Endodermal cell (in vitro differentiated cells): ENCODE measurements around the gene UBE2J1. TPM values are rescaled to one million over a fixed set of nuclear protein-coding genes. Genes with fewer than 3 reads are reported as not detected.

Experiments
- DNase-seq: peaks from one replicate; pipeline ENCODE4 v3.0.0-alpha.2; 2017
- H3K27ac ChIP-seq: 2 replicates; pipeline ENCODE4 v1.5.1; 2013; ENCODE audit warnings: mild to moderate bottlenecking, low read depth, low read length, moderate library complexity
- H3K27me3 ChIP-seq: 2 replicates; pipeline ENCODE4 v1.6.1; 2013; ENCODE audit warnings: mild to moderate bottlenecking, low read length, moderate library complexity; ENCODE audit not compliant: insufficient read depth, control insufficient read depth, poor library complexity, severe bottlenecking
- H3K36me3 ChIP-seq: 2 replicates; pipeline ENCODE4 v1.7.0; 2013; ENCODE audit warnings: mild to moderate bottlenecking, low read length, moderate library complexity; ENCODE audit not compliant: control insufficient read depth, insufficient read depth
- H3K4me1 ChIP-seq: one replicate; pipeline ENCODE4 v1.7.0; 2013; ENCODE audit warnings: low read length; ENCODE audit not compliant: control insufficient read depth, insufficient read depth
- H3K4me3 ChIP-seq: 2 replicates; pipeline ENCODE4 v1.5.1; 2013; ENCODE audit warnings: mild to moderate bottlenecking, low read length, moderate library complexity
- H3K9ac ChIP-seq: 2 replicates; pipeline ENCODE4 v1.6.1; 2013; ENCODE audit warnings: mild to moderate bottlenecking, low read length, moderate library complexity; ENCODE audit not compliant: poor library complexity, severe bottlenecking; ENCODE audit errors: extremely low read depth
- H3K9me3 ChIP-seq: 2 replicates; pipeline ENCODE4 v1.6.1; 2013; ENCODE audit warnings: mild to moderate bottlenecking, low read length, moderate library complexity; ENCODE audit not compliant: control insufficient read depth
- H3K27ac Mint-ChIP-seq: 2 replicates; pipeline ENCODE4 v1.8.0; 2020; ENCODE audit warnings: mixed read lengths
- H3K27me3 Mint-ChIP-seq: 2 replicates; pipeline ENCODE4 v1.8.0; 2021; ENCODE audit warnings: mild to moderate bottlenecking, mixed read lengths; ENCODE audit not compliant: insufficient read depth
- H3K36me3 Mint-ChIP-seq: 2 replicates; pipeline ENCODE4 v1.8.0; 2020; ENCODE audit warnings: low read depth, mixed read lengths
- H3K4me1 Mint-ChIP-seq: 2 replicates; pipeline ENCODE4 v1.8.0; 2020; ENCODE audit warnings: mixed read lengths
- H3K4me3 Mint-ChIP-seq: 2 replicates; pipeline ENCODE4 v1.8.0; 2020; ENCODE audit warnings: mild to moderate bottlenecking, moderate library complexity, mixed read lengths
- H3K9me3 Mint-ChIP-seq: 2 replicates; pipeline ENCODE4 v1.8.0; 2020; ENCODE audit warnings: mild to moderate bottlenecking, mixed read lengths
- CTCF ChIP-seq: fragments of 200-600 bp; sonication (generic); conservative IDR thresholded peaks from 2 replicates; pipeline ENCODE4 v1.5.0; 2021; ENCODE audit warnings: antibody characterized with exemption, mild to moderate bottlenecking
- WGBS, 2 experiments: methylation state at CpG; one replicate each; pipeline versions ENCODE4 v1.1.5 to v1.1.7; 2013; ENCODE audit warnings: missing lambda C conversion rate in 2 of 2, mixed read lengths in 1 of 2; ENCODE audit not compliant: insufficient coverage in 1 of 2, insufficient read length in 1 of 2; 5-methylcytosine and 5-hydroxymethylcytosine counted together
- total RNA-seq, 2 donors: library from RNA; stranded (reverse); fragmentation: NEBNext Ultra II Directional in 1 of 2; extraction: Animal tissue kit (Norgen Biotek cat#: 25700) in 1 of 2; gene quantifications; 2 replicates in 1 of 2; 3 replicates in 1 of 2; pipeline ENCODE4 v1.2.1, GENCODE V29; 2021

The UBE2J1 gene
- total RNA-seq, 2 donors from 2014 or later, result 20.1 to 21.9 TPM

GRCh38 chr6:89302936-89303335 is 49.6 kb downstream of the UBE2J1 start:
- Histone ChIP-seq H3K27ac (no peak overlapping the region), H3K27me3 (no peaks in the 10 kb centered on the region), H3K9ac (no peak overlapping the region), H3K4me1 (no peaks in the 10 kb centered on the region), H3K4me3 (no peak overlapping the region), H3K36me3 (no peaks in the 10 kb centered on the region), H3K9me3 (no peaks in the 10 kb centered on the region)
- Mint-ChIP-seq H3K27ac (no peak overlapping the region), H3K4me1 (no peaks in the 10 kb centered on the region), H3K36me3 (no peaks in the 10 kb centered on the region), H3K4me3 (no peak overlapping the region), H3K9me3 (no peaks in the 10 kb centered on the region), H3K27me3 (no peaks in the 10 kb centered on the region)
- DNase-seq, result no peak
- no peak for TF ChIP-seq CTCF
- WGBS, 2 experiments, result 83 to 84% methylated on average over 5 to 10 of the region's 10 CpGs

GRCh38 chr6:89302195-89302770 is 50.2 kb downstream of the UBE2J1 start:
- Histone ChIP-seq H3K4me3 (no peak overlapping the region), H3K9me3 (no peaks in the 10 kb centered on the region), H3K27me3 (no peaks in the 10 kb centered on the region), H3K27ac (no peak overlapping the region), H3K9ac (no peak overlapping the region), H3K4me1 (no peaks in the 10 kb centered on the region), H3K36me3 (no peaks in the 10 kb centered on the region)
- H3K27me3 Mint-ChIP-seq, result no peaks in the 10 kb centered on the region
- no peak for TF ChIP-seq CTCF
- DNase-seq, result no peak
- H3K4me1 Mint-ChIP-seq, result no peaks in the 10 kb centered on the region
- whole genome bisulfite sequencing, 2 experiments, result 89 to 93% methylated on average over 17 to 22 of the region's 22 CpGs
- no peaks in the 10 kb centered on the region for H3K9me3 Mint-ChIP-seq
- H3K27ac Mint-ChIP-seq, result no peak overlapping the region
- no peaks in the 10 kb centered on the region for H3K36me3 Mint-ChIP-seq
- no peak overlapping the region for H3K4me3 Mint-ChIP-seq

- Histone ChIP-seq H3K9me3 (no peaks in the 10 kb centered on the region), H3K4me1 (no peaks in the 10 kb centered on the region), H3K27ac (no peak overlapping the region), H3K36me3 (no peaks in the 10 kb centered on the region), H3K27me3 (no peaks in the 10 kb centered on the region), H3K4me3 (no peak overlapping the region), H3K9ac (no peak overlapping the region)
- Mint-ChIP-seq H3K27me3 (no peaks in the 10 kb centered on the region), H3K4me1 (no peaks in the 10 kb centered on the region), H3K9me3 (no peaks in the 10 kb centered on the region), H3K36me3 (no peaks in the 10 kb centered on the region), H3K4me3 (no peak overlapping the region), H3K27ac (no peak overlapping the region)
- TF ChIP-seq CTCF, result no peak
- 94 to 96% methylated on average over 25 of the region's 25 CpGs for WGBS, 2 experiments
- DNase-seq, result no peak
Observed at GRCh38 chr6:89301586-89302194, 50.8 kb downstream of the UBE2J1 start.
